IMR-90 (cell line): ENCODE data around the gene PPP1R9A. TPM values are rescaled to one million over a fixed set of nuclear protein-coding genes. Genes with fewer than 3 reads are reported as not detected.

Source experiments
- ATAC-seq: fragments of 200-7000 bp; cut with Tn5 transposase; 2 replicates; pipeline ENCODE4 v1.9.1; 2020; ENCODE audit warnings: low read depth, mild to moderate bottlenecking, moderate library complexity
- BruUV-seq: library from RNA; stranded (reverse); fragments of 400-500 nt; replicated peaks from 2 replicates; lab custom pipeline; 2021; lab: Mats Ljungman, UMichigan
- CTCF ChIA-PET: fragments of 300-600 bp; formaldehyde crosslinking; extraction: SDS; loops from one replicate; lab custom pipeline; 2021; ENCODE audit warnings: antibody characterized with exemption; lab: Yijun Ruan, JAX
- POLR2A ChIA-PET: fragments of 300-600 bp; sonication (Branson Sonifier 250); formaldehyde crosslinking; loops from one replicate; lab custom pipeline; 2022; ENCODE audit warnings: antibody characterized with exemption; ENCODE audit not compliant: unreplicated experiment; lab: Charles Lee
- DNase-seq: peaks from one replicate; pipeline ENCODE4 v3.0.0; 2013
- H2AFZ ChIP-seq: replicated peaks from 2 replicates; pipeline ENCODE3; 2013; ENCODE audit warnings: low read length, mild to moderate bottlenecking; ENCODE audit not compliant: poor library complexity
- H2AK5ac ChIP-seq: 2 replicates; pipeline ENCODE4 v1.6.1; 2013; ENCODE audit warnings: low read depth, low read length, inconsistent platforms
- H2AK9ac ChIP-seq: replicated peaks from 2 replicates; pipeline ENCODE3; 2013; ENCODE audit warnings: mild to moderate bottlenecking, low read depth, low read length, moderate library complexity; ENCODE audit not compliant: poor library complexity
- H2BK120ac ChIP-seq: 2 replicates; pipeline ENCODE4 v1.6.1; 2013; ENCODE audit warnings: low read depth, low read length, inconsistent platforms
- H2BK15ac ChIP-seq: 3 replicates; pipeline ENCODE4 v1.6.1; 2013; ENCODE audit warnings: low read depth, low read length, inconsistent platforms
- H2BK20ac ChIP-seq: 2 replicates; pipeline ENCODE4 v1.6.1; 2013; ENCODE audit warnings: low read depth, mild to moderate bottlenecking, inconsistent platforms, low read length, moderate library complexity
- H2BK5ac ChIP-seq: 2 replicates; pipeline ENCODE4 v1.6.1; 2013; ENCODE audit warnings: mild to moderate bottlenecking, low read depth, low read length, inconsistent platforms; ENCODE audit not compliant: poor library complexity, severe bottlenecking
- H3K14ac ChIP-seq: replicated peaks from 2 replicates; pipeline ENCODE4 v1.6.1; 2013; ENCODE audit warnings: low read depth, low read length, inconsistent platforms
- H3K18ac ChIP-seq: 2 replicates; pipeline ENCODE4 v1.6.1; 2013; ENCODE audit warnings: low read depth, low read length, control low read depth
- H3K23ac ChIP-seq: 2 replicates; pipeline ENCODE4 v1.6.1; 2013; ENCODE audit warnings: low read depth, low read length, inconsistent platforms
- H3K27ac ChIP-seq: 2 replicates; pipeline ENCODE4 v1.5.1; 2013; ENCODE audit warnings: mild to moderate bottlenecking, control low read depth, low read length; ENCODE audit not compliant: insufficient read depth
- H3K27me3 ChIP-seq: 2 replicates; pipeline ENCODE4 v1.6.1; 2013; ENCODE audit warnings: low read length; ENCODE audit not compliant: control insufficient read depth, insufficient read depth
- H3K36me3 ChIP-seq: 2 replicates; pipeline ENCODE4 v1.6.1; 2013; ENCODE audit warnings: low read length, mixed read lengths; ENCODE audit not compliant: control insufficient read depth, insufficient read depth
- H3K4ac ChIP-seq: 2 replicates; pipeline ENCODE4 v1.6.1; 2013; ENCODE audit warnings: low read depth, low read length, inconsistent platforms
- H3K4me1 ChIP-seq: 2 replicates; pipeline ENCODE4 v1.6.1; 2013; ENCODE audit warnings: low read length, mixed read lengths; ENCODE audit not compliant: control insufficient read depth, insufficient read depth
- H3K4me2 ChIP-seq: 2 replicates; pipeline ENCODE4 v1.6.1; 2013; ENCODE audit warnings: low read depth, mild to moderate bottlenecking, control low read depth, low read length, moderate library complexity
- H3K4me3 ChIP-seq: 2 replicates; pipeline ENCODE4 v1.5.1; 2013; ENCODE audit warnings: low read depth, mild to moderate bottlenecking, control low read depth, low read length, moderate library complexity; ENCODE audit not compliant: insufficient read depth
- H3K56ac ChIP-seq: 2 replicates; pipeline ENCODE4 v1.6.1; 2013; ENCODE audit warnings: low read length, inconsistent platforms; ENCODE audit not compliant: insufficient read depth; ENCODE audit errors: extremely low read depth
- H3K79me1 ChIP-seq, 2 experiments: 2 replicates each; pipeline ENCODE4 v1.6.1; 2013; ENCODE audit warnings: low read length in 2 of 2, inconsistent platforms in 1 of 2, low read depth in 1 of 2
- H3K9ac ChIP-seq: 2 replicates; pipeline ENCODE4 v1.6.1; 2013; ENCODE audit warnings: low read depth, low read length, control low read depth
- H3K9me1 ChIP-seq: 2 replicates; pipeline ENCODE4 v1.6.1; 2013; ENCODE audit warnings: low read length, inconsistent platforms; ENCODE audit not compliant: insufficient read depth
- H3K9me3 ChIP-seq: 2 replicates; pipeline ENCODE4 v1.6.1; 2013; ENCODE audit warnings: low read length; ENCODE audit not compliant: control insufficient read depth, insufficient read depth
- H4K20me1 ChIP-seq: 2 replicates; pipeline ENCODE4 v1.6.1; 2013; ENCODE audit warnings: low read length, inconsistent platforms; ENCODE audit not compliant: insufficient read depth
- H4K5ac ChIP-seq: 2 replicates; pipeline ENCODE4 v1.6.1; 2013; ENCODE audit warnings: mild to moderate bottlenecking, low read depth, low read length, control low read depth
- H4K8ac ChIP-seq, 2 experiments: 2 replicates each; pipeline ENCODE4 v1.6.1; 2013; ENCODE audit warnings: low read depth in 2 of 2, low read length in 2 of 2, control low read depth in 1 of 2, inconsistent platforms in 1 of 2
- H4K91ac ChIP-seq: 2 replicates; pipeline ENCODE4 v1.6.1; 2013; ENCODE audit warnings: low read depth, low read length, inconsistent platforms; ENCODE audit not compliant: insufficient read depth
- BHLHE40 ChIP-seq: fragments of 150-350 bp; IDR thresholded peaks from 2 replicates; pipeline ENCODE4 v1.6.1; 2016; ENCODE audit warnings: mild to moderate bottlenecking, low read depth, low read length
- CEBPB ChIP-seq: IDR thresholded peaks from 2 replicates; pipeline ENCODE4 v1.6.1; 2012; ENCODE audit warnings: low read depth, low read length, improper control_type of control experiment
- CHD1 ChIP-seq: IDR thresholded peaks from 2 replicates; pipeline ENCODE4 v1.6.1; 2012; ENCODE audit warnings: low read depth, low read length, improper control_type of control experiment
- MAZ ChIP-seq: IDR thresholded peaks from 2 replicates; pipeline ENCODE4 v1.6.1; 2012; ENCODE audit warnings: low read depth, mild to moderate bottlenecking, low read length, improper control_type of control experiment, moderate library complexity, borderline replicate concordance
- NFE2L2 ChIP-seq: fragments of 150-350 bp; IDR thresholded peaks from 2 replicates; pipeline ENCODE4 v1.6.1; 2016; ENCODE audit warnings: low read depth, mild to moderate bottlenecking, low read length
- RCOR1 ChIP-seq: IDR thresholded peaks from 2 replicates; pipeline ENCODE4 v1.6.1; 2012; ENCODE audit warnings: mild to moderate bottlenecking, low read length, improper control_type of control experiment; ENCODE audit not compliant: insufficient replicate concordance
- WGBS, 2 experiments: methylation state at CpG; one replicate each; pipeline versions ENCODE4 v1.1.5 to v1.1.7; 2013; ENCODE audit warnings: missing lambda C conversion rate in 2 of 2; ENCODE audit not compliant: insufficient read length in 1 of 2; ENCODE audit errors: extremely low coverage in 2 of 2; 5-methylcytosine and 5-hydroxymethylcytosine counted together
- dilution Hi-C: fragments of 300-500 bp; cut with HindIII; formaldehyde crosslinking; loops from one replicate; pipeline ENCODE4 v1.14.3; 2018; ENCODE audit warnings: low sequenced_read_pairs; ENCODE audit not compliant: unreplicated experiment
- in situ Hi-C: fragments of 300-500 bp; cut with MboI; formaldehyde crosslinking; loops from 3 replicates; pipeline ENCODE4 v1.14.3; 2019; ENCODE audit warnings: low sequenced_read_pairs, inconsistent platforms, mixed read lengths
- intact Hi-C: fragments of 100-400 bp; cut with micrococcal nuclease; formaldehyde crosslinking; loops from 2 replicates; pipeline ENCODE4 v1.10.0; 2022
- polyA plus RNA-seq, 3 experiments: library from polyadenylated mRNA; depleted of rRNA; stranded (reverse); fragments of >200 nt; gene quantifications; 2 replicates each; pipeline ENCODE4 v1.2.3, GENCODE V29; 2012; ENCODE audit warnings: low replicate concordance in 1 of 3
- total RNA-seq: library from RNA; depleted of rRNA; stranded (reverse); fragments of >200 nt; gene quantifications from 2 replicates; pipeline ENCODE4 v1.2.3, GENCODE V29; 2012
- TF ChIP-seq, protein P1 (sequence below): fragments of 150-350 bp; IDR thresholded peaks from 2 replicates; pipeline ENCODE4 v1.6.1; 2016; ENCODE audit warnings: low read depth, mild to moderate bottlenecking, low read length, moderate library complexity, borderline replicate concordance
- TF ChIP-seq, protein P2 (sequence below): conservative IDR thresholded peaks from 2 replicates; pipeline ENCODE4 v1.5.1; 2012; ENCODE audit warnings: mild to moderate bottlenecking, low read depth, low read length, improper control_type of control experiment
- TF ChIP-seq, protein P3 (sequence below): fragments of 150-350 bp; IDR thresholded peaks from 2 replicates; pipeline ENCODE4 v1.6.1; 2017; ENCODE audit warnings: mild to moderate bottlenecking, antibody characterized with exemption, low read length, low read depth

Gene PPP1R9A
- total and polyA plus RNA-seq, 2 of the 4 experiments (the other 2 are of a cell fraction): not detected

DNA sequence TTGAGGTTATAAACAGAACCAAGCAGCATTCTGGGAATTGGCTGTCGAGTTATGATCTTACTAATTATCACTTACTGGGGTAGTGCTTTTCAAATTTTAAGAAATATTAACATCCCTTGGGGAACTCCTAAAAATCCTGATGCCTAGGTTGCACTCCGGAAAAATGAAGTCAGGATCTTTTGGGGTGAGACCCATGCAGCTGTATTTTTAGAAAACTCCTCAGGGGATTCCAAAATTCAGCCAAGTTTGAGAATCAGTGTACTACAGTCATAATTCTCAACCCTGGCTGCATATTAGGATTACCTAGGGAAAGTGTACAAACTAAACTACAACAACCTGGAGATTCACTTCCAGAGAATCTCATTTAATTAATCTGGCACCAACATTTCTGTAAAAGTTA is 17.2 kb upstream of the PPP1R9A start:
- Histone ChIP-seq H4K20me1 (no peaks in the 10 kb centered on the region), H2BK20ac (no peak overlapping the region), H4K91ac (no peak overlapping the region), H2BK5ac (no peak overlapping the region), H3K4me3 (no peak overlapping the region), H3K79me1 (no peaks in the 10 kb centered on the region), H3K56ac (no peak overlapping the region), H2AK9ac (no peak overlapping the region), H2BK120ac (no peak overlapping the region), H2AFZ (no peak overlapping the region), H4K8ac (no peak overlapping the region), H2AK5ac (no peak overlapping the region), H3K9me1 (no peaks in the 10 kb centered on the region), H3K27ac (no peak overlapping the region), H4K5ac (no peak overlapping the region), H3K18ac (no peak overlapping the region), H3K4ac (no peak overlapping the region), H3K9ac (no peak overlapping the region), H3K4me2 (no peak overlapping the region), H3K27me3 (no peaks in the 10 kb centered on the region), H3K4me1 (no peaks in the 10 kb centered on the region), H3K23ac (no peak overlapping the region), H3K9me3 (no peaks in the 10 kb centered on the region), H3K14ac (no peak overlapping the region), H3K36me3 (no peaks in the 10 kb centered on the region), H2BK15ac (no peak overlapping the region)
- intact Hi-C loops: no loop called here
- in situ Hi-C loops: no loop called here
- ATAC-seq (no peak), DNase-seq (no peak)
- POLR2A ChIA-PET: no interaction called here
- no TSS peak for BruUV-seq
- no peak for TF ChIP-seq BHLHE40
- no peak for TF ChIP-seq MAZ
- TF ChIP-seq RCOR1: no peak
- TF ChIP-seq NFE2L2: no peak
- TF ChIP-seq CEBPB: no peak
- TF ChIP-seq, protein P1, sequence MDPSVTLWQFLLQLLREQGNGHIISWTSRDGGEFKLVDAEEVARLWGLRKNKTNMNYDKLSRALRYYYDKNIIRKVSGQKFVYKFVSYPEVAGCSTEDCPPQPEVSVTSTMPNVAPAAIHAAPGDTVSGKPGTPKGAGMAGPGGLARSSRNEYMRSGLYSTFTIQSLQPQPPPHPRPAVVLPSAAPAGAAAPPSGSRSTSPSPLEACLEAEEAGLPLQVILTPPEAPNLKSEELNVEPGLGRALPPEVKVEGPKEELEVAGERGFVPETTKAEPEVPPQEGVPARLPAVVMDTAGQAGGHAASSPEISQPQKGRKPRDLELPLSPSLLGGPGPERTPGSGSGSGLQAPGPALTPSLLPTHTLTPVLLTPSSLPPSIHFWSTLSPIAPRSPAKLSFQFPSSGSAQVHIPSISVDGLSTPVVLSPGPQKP: no peak
- TF ChIP-seq CHD1: no peak
- TF ChIP-seq, protein P2, sequence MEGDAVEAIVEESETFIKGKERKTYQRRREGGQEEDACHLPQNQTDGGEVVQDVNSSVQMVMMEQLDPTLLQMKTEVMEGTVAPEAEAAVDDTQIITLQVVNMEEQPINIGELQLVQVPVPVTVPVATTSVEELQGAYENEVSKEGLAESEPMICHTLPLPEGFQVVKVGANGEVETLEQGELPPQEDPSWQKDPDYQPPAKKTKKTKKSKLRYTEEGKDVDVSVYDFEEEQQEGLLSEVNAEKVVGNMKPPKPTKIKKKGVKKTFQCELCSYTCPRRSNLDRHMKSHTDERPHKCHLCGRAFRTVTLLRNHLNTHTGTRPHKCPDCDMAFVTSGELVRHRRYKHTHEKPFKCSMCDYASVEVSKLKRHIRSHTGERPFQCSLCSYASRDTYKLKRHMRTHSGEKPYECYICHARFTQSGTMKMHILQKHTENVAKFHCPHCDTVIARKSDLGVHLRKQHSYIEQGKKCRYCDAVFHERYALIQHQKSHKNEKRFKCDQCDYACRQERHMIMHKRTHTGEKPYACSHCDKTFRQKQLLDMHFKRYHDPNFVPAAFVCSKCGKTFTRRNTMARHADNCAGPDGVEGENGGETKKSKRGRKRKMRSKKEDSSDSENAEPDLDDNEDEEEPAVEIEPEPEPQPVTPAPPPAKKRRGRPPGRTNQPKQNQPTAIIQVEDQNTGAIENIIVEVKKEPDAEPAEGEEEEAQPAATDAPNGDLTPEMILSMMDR: no peak
- TF ChIP-seq, protein P3, sequence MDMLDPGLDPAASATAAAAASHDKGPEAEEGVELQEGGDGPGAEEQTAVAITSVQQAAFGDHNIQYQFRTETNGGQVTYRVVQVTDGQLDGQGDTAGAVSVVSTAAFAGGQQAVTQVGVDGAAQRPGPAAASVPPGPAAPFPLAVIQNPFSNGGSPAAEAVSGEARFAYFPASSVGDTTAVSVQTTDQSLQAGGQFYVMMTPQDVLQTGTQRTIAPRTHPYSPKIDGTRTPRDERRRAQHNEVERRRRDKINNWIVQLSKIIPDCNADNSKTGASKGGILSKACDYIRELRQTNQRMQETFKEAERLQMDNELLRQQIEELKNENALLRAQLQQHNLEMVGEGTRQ: no peak
- CTCF ChIA-PET: no interaction called here
- WGBS, 2 experiments: no CpG with 5 or more reads among the region's 2 CpGs
- dilution Hi-C loops: no loop called here
